GM10847 (cell line): ENCODE results near the gene KRTAP12-4.
"Not testable (repeated sequence)": the region's sequence is repeated elsewhere in the genome, so short reads cannot be mapped to it uniquely, and the experiment has no call there.

Source experiments
- POLR2A ChIP-seq: IDR thresholded peaks from 2 replicates; pipeline ENCODE4 v1.6.1; 2011; ENCODE audit not compliant: insufficient read length; ENCODE audit errors: extremely low read depth

The KRTAP12-4 gene, protein sequence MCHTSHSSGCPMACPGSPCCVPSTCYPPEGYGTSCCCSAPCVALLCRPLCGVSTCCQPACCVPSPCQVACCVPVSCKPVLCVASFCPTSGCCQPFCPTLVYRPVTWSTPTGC

DNA sequence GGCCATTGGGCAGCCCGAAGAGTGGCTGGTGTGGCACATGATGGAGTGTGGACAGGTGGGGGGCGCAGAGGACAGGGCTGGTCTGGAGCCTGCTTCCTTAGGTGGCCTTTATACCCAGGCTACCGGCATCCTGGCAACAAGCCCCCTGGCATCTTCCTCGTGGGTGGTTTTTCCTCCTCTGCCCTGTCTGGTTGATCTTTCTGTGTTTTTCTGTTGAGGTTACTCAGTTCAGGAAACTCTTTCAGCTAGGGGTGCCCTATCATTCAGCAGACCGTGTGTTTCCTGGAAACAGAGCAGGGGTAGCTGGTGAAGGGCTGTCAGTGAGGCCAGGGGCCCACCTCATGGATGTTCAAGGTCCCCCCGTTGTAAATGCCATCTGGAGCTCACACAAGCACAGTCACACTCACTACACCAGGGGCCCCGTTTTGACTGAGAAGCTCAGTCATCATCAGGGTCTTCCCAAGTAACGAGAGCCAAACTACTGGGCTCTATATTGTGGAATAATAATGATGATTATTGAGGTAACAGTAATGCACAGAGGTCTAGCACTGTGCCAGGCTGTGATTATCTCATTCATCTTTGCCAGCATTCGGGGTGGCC lies at the start of gene KRTAP12-4:
Gene KRTAP12-4, minus strand, starts transcription at position 84 of the 600 bp plus-strand sequence. Its CDS starts 45 bp downstream, at position 39.
- TF ChIP-seq POLR2A: no peak

DNA sequence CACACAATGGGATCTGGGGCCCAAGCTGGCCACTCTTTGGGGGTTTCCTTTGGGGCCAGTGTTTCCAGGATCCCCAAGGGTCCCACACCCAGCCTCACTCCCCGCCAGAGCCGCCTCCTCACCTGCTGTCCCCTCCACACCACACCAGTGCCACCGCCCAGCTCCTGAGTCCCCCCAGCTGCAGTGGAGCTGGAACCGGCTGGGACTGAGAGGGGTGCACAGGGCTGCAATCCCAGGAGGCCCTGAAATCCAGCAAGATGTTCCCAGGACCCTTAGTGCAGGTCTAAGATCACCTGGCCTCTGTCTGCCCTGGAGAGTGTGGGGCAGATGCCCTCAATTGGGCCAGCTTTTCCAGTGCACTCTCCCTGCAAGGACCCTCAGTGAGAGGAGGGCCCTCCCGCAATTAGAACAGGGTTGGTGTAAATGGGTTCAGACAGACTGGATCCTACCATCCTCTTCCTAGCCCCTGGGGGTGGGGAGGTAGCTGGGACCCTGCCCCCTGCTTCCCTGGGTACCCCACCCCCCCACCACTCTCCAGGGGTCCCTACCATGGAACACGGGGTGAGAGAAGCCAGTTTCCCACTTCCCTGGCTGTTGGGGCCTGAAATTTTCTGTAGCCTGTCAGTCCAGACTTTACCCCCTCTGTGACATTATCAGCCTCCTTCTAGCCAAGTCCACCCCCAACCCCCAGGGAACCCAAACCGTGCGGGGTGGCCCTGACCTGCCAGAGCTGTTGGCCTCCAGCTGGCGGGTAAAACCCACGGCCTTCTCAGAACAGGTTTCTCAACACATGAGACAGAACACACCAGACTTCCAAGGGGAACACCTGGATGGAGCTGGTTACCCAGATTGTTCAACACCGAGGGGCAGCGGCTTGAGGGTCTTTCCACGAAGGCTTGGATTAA lies 49.5 kb upstream of the KRTAP12-4 start:
- no peak for TF ChIP-seq POLR2A

- no peak for TF ChIP-seq POLR2A
Measured at GRCh38 chr21:44702973-44703730, 48.7 kb upstream of the KRTAP12-4 start.

DNA sequence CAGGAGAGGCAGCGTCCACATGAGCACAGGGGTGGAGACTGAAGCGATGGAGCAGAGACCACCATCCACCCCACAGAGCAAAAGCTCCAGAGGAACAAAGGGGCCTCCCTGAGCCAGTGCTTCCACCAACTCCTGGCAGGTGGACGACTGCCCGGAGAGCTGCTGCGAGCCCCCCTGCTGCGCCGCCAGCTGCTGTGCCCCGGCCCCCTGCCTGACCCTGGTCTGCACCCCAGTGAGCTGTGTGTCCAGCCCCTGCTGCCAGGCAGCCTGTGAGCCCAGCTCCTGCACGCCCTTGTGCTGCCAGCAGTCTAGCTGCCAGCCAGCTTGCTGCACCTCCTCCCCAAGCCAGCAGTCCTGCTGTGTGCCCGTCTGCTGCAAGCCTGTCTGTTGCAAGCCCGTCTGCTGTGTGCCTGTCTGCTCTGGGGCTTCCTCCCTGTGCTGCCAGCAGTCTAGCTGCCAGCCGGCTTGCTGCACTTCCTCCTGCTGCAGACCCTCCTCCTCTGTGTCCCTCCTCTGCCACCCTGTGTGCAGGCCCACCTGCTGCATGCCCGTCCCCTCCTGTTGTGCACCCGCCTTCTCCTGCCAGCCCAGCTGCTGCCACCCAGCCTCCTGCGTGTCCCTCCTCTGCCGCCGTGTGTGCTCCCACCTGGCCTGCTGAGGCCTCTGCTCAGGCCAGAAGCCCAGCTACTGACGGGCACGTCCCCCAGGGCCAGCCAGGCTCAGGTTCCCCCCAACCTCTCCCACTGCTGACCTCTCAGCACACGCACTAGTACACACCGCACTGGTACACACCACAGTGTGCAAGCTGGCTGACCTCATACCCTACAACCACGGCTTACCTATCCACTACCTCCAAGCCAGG lies 47.9 kb upstream of the KRTAP12-4 start:
- no peak for TF ChIP-seq POLR2A

DNA sequence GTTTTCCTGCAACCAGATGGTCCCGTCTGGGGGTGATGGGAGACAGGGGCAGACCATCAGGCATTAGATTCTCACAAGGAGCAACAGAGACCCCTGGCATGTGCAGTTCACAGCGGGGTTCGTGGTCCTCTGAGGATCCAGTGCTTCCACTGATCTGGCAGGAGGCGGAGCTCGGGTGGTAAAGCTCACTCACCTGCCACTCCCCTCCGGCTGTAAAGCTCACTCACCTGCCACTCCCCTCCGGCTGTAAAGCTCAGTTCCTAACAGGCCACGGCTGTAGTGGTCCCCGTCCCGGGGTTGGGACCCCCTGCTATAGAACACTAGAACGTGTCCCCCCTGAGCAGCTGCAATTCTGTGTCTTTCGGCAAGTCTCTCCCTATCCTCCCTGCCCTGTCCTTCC lies 47.1 kb upstream of the KRTAP12-4 start:
- TF ChIP-seq POLR2A: no peak

DNA sequence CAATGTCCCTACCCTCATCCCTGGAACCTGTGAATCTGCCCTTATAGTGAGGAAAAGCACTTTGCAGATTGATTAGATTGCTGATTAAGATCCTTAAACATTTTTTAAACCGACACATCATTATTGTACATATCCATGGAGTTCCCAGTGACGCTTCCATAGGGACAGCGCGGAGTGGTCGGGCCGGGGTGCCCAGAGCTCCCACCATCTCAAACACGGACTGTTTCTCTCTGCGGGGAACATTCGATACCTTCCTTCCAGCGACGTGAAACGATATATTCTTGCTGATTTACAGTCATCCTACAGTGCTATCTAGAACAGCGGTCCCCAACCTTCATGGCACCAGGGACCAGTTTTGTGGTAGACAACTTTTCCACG lies 46.6 kb upstream of the KRTAP12-4 start:
- TF ChIP-seq POLR2A: no peak

- no peak for TF ChIP-seq POLR2A
Measured at GRCh38 chr21:44700101-44701022, 45.9 kb upstream of the KRTAP12-4 start.

GRCh38 chr21:44699502-44700001 lies 45.1 kb upstream of the KRTAP12-4 start:
- no peak for TF ChIP-seq POLR2A

DNA sequence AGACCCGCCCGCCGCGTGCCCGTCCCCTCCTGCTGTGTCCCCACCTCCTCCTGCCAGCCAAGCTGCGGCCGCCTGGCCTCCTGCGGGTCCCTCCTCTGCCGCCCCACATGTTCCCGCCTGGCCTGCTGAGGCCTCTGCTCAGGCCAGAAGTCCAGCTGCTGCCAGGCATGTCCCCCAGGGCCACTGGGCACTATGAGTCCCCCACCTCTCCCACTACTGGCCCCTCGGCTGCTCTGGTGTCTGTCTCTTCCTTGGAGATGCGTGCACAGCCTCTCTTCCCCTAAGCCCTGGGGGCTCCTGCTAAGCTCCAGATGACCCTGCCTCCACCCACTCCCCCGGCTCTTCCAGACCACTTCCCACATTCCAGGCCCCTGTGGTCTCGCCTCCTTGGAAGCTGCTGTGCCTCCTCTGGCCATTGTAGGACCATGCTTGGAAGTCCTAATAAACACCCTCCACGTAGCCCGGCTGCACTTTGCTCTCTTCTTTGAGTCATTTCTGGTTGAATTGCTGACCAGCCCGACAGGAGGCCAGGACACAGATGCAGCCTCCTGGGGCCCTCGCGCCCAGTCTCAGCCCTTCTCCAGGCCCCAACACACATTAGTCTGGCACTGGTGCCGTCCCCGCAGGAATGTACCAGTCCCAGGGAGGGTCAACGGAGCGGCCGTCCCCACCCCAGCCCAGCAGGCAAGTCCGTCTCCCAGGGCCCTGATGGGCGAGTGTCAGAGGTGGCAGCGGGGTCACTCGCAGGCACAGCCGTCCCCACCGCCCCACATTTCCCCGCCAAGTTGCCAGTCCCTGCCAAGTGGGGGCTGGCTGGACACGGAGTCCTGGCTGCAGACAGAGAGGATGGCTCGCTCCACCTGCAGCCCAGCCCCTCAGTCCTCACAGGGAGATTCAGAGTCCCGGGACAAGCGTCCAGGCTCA lies 43.6 kb upstream of the KRTAP12-4 start:
- TF ChIP-seq POLR2A: no peak

GRCh38 chr21:44697172-44697810 lies 42.8 kb upstream of the KRTAP12-4 start, which contains the start of gene KRTAP10-12:
KRTAP10-12 (plus strand) TSS chr21:44697172; CDS start chr21:44697202, 30 bp downstream.
- TF ChIP-seq POLR2A: not testable (repeated sequence)

- TF ChIP-seq POLR2A: no peak
Measured at GRCh38 chr21:44696572-44696971, 42.1 kb upstream of the KRTAP12-4 start.

- no peak for TF ChIP-seq POLR2A
Measured at GRCh38 chr21:44695641-44696040, 41.2 kb upstream of the KRTAP12-4 start.
